HepG2 (cell line): ENCODE data around the gene ANAPC2. TPM values are rescaled to one million over a fixed set of nuclear protein-coding genes. Genes with fewer than 3 reads are reported as not detected.
A peak's percentile ranks its signal among the peaks of the same experiment; 100 is the strongest.

Experiments
- EED ChIP-seq: sonication (generic); formaldehyde crosslinking; IDR thresholded peaks from 2 replicates; pipeline ENCODE4 v1.5.0; 2020; ENCODE audit warnings: mild to moderate bottlenecking, missing genetic modification reagents
- IKZF4 ChIP-seq: sonication (generic); formaldehyde crosslinking; IDR thresholded peaks from 2 replicates; pipeline ENCODE4 v1.5.1; 2020; ENCODE audit warnings: borderline replicate concordance, mild to moderate bottlenecking, low read depth, missing genetic modification reagents; ENCODE audit errors: not compliant biosample characterization
- IRF9 ChIP-seq: sonication (generic); formaldehyde crosslinking; IDR thresholded peaks from 2 replicates; pipeline ENCODE4 v1.8.0; 2022; ENCODE audit warnings: missing genetic modification reagents, mild to moderate bottlenecking, borderline replicate concordance
- KLF12 ChIP-seq: sonication (generic); formaldehyde crosslinking; IDR thresholded peaks from 2 replicates; pipeline ENCODE4 v1.4.0; 2020; ENCODE audit warnings: missing genetic modification reagents, borderline replicate concordance
- PRDM15 ChIP-seq: sonication (generic); formaldehyde crosslinking; IDR thresholded peaks from 2 replicates; pipeline ENCODE4 v1.4.0; 2020; ENCODE audit warnings: missing genetic modification reagents
- RAD21 ChIP-seq: fragments of 450-650 bp; formaldehyde crosslinking; IDR thresholded peaks from 2 replicates; pipeline ENCODE4 v1.5.0; 2020; ENCODE audit warnings: mild to moderate bottlenecking
- RFXAP ChIP-seq: sonication (generic); formaldehyde crosslinking; IDR thresholded peaks from 2 replicates; pipeline ENCODE4 v1.4.0; 2020; ENCODE audit warnings: missing genetic modification reagents, borderline replicate concordance
- RXRB ChIP-seq: IDR thresholded peaks from 2 replicates; pipeline ENCODE4 v1.6.1; 2016; ENCODE audit warnings: borderline replicate concordance, missing genetic modification reagents, missing compliant biosample characterization
- SAP130 ChIP-seq: IDR thresholded peaks from 2 replicates; pipeline ENCODE4 v1.6.1; 2016; ENCODE audit warnings: low read depth
- SRY ChIP-seq: sonication (generic); formaldehyde crosslinking; IDR thresholded peaks from 2 replicates; pipeline ENCODE4 v1.8.0; 2022; ENCODE audit warnings: mild to moderate bottlenecking, missing genetic modification reagents
- ZNF232 ChIP-seq: sonication (generic); formaldehyde crosslinking; IDR thresholded peaks from 2 replicates; pipeline ENCODE4 v1.4.0; 2020; ENCODE audit warnings: missing genetic modification reagents, borderline replicate concordance
- ZNF296 ChIP-seq: sonication (generic); formaldehyde crosslinking; conservative IDR thresholded peaks from 2 replicates; pipeline ENCODE4 v1.5.0; 2020; ENCODE audit warnings: mild to moderate bottlenecking, missing genetic modification reagents
- ZNF451 ChIP-seq: sonication (generic); formaldehyde crosslinking; IDR thresholded peaks from 2 replicates; pipeline ENCODE4 v1.5.0; 2020; ENCODE audit warnings: mild to moderate bottlenecking, missing genetic modification reagents
- ZNF768 ChIP-seq: sonication (generic); formaldehyde crosslinking; IDR thresholded peaks from 2 replicates; pipeline ENCODE4 v1.4.0; 2020; ENCODE audit warnings: missing genetic modification reagents
- ZSCAN29 ChIP-seq: sonication (generic); formaldehyde crosslinking; conservative IDR thresholded peaks from 2 replicates; pipeline ENCODE4 v1.4.0; 2020; ENCODE audit warnings: mild to moderate bottlenecking, missing genetic modification reagents
- polyA plus RNA-seq, 8 experiments: library from polyadenylated mRNA; depleted of rRNA in 3 of 8; stranded (reverse) in 7 of 8; unstranded in 1 of 8; fragments of >200 nt; fragmentation: Illumina TruSeq in 4 of 8; extraction: Trizol in 4 of 8; gene quantifications; 2 replicates each; pipeline versions ENCODE4 v1.2.1 to v1.2.3, GENCODE V29; 2011 to 2016; ENCODE audit warnings: low read depth in 4 of 8, missing spikeins in 1 of 8, mixed read lengths in 1 of 8; ENCODE audit not compliant: insufficient read depth in 1 of 8
- total RNA-seq, 5 experiments: library from RNA; depleted of rRNA; stranded (reverse); fragments of >200 nt; fragmentation: Illumina TruSeq; extraction: Trizol; gene quantifications; 2 replicates each; pipeline ENCODE4 v1.2.3, GENCODE V29; 2016; ENCODE audit warnings: low read depth in 1 of 5
- TF ChIP-seq, protein P1 (sequence below): IDR thresholded peaks from 2 replicates; pipeline ENCODE4 v1.6.1; 2012; ENCODE audit warnings: inconsistent platforms
- TF ChIP-seq, protein P2 (sequence below): sonication (generic); formaldehyde crosslinking; IDR thresholded peaks from 2 replicates; pipeline ENCODE4 v1.8.1; 2023; ENCODE audit warnings: missing genetic modification reagents, inconsistent platforms, borderline replicate concordance
- TF ChIP-seq, protein P3 (sequence below): IDR thresholded peaks from 2 replicates; pipeline ENCODE4 v1.6.1; 2018; ENCODE audit warnings: missing genetic modification reagents

ANAPC2 gene
- total and polyA plus RNA-seq, 2 of the 13 experiments (the other 11 are each of a cell fraction or from before 2014, with no cell fraction given) = 12.3 to 15.4 TPM

DNA sequence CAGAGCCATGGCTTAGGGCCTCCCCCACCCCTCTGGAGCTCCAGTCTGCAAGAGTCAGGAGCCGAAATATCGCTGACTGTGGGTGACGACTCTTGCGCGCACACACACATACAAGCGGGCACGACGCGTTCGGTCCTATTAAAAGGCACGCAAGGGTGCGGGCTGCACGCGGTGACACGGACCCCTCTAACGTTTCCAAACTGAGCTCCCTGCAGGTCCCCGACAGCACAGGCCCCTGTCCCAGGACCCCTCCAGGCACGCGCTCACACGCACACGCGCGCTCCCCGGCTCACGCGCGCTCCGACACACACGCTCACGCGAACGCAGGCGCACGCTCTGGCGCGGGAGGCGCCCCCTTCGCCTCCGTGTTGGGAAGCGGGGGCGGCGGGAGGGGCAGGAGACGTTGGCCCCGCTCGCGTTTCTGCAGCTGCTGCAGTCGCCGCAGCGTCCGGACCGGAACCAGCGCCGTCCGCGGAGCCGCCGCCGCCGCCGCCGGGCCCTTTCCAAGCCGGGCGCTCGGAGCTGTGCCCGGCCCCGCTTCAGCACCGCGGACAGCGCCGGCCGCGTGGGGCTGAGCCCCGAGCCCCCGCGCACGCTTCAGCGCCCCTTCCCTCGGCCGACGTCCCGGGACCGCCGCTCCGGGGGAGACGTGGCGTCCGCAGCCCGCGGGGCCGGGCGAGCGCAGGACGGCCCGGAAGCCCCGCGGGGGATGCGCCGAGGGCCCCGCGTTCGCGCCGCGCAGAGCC lies 49.5 kb downstream of the ANAPC2 start, which contains the start of gene GRIN1 (continued):
- TF ChIP-seq, protein P1, sequence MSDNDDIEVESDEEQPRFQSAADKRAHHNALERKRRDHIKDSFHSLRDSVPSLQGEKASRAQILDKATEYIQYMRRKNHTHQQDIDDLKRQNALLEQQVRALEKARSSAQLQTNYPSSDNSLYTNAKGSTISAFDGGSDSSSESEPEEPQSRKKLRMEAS = peak; percentile 62
- peak; percentile 52 for TF ChIP-seq SAP130
- TF ChIP-seq ZNF451 (CRISPR knock-in tag) = 0 out of 2 replicates have a peak, but pooled peaks have one; percentile 55
- no peak for TF ChIP-seq EED
- 0 out of 2 replicates have a peak, but pooled peaks have one; percentile 40 for TF ChIP-seq RFXAP (CRISPR knock-in tag)
- TF ChIP-seq ZNF768 (CRISPR knock-in tag) = peak; percentile 36; the same call in 1 of the 2 replicates
- 0 out of 2 replicates have a peak, but pooled peaks have one; percentile 25 for TF ChIP-seq PRDM15
- TF ChIP-seq, protein P2, sequence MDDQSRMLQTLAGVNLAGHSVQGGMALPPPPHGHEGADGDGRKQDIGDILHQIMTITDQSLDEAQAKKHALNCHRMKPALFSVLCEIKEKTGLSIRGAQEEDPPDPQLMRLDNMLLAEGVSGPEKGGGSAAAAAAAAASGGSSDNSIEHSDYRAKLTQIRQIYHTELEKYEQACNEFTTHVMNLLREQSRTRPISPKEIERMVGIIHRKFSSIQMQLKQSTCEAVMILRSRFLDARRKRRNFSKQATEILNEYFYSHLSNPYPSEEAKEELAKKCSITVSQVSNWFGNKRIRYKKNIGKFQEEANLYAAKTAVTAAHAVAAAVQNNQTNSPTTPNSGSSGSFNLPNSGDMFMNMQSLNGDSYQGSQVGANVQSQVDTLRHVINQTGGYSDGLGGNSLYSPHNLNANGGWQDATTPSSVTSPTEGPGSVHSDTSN = 0 out of 2 replicates have a peak, but pooled peaks have one; percentile 68
- TF ChIP-seq RAD21 (CRISPR knock-in tag) = no peak
- TF ChIP-seq, protein P3, sequence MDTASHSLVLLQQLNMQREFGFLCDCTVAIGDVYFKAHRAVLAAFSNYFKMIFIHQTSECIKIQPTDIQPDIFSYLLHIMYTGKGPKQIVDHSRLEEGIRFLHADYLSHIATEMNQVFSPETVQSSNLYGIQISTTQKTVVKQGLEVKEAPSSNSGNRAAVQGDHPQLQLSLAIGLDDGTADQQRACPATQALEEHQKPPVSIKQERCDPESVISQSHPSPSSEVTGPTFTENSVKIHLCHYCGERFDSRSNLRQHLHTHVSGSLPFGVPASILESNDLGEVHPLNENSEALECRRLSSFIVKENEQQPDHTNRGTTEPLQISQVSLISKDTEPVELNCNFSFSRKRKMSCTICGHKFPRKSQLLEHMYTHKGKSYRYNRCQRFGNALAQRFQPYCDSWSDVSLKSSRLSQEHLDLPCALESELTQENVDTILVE (CRISPR knock-in tag) = no peak
- TF ChIP-seq IKZF4 (CRISPR knock-in tag) = no peak
- peak; percentile 49; the same call in 1 of the 2 replicates for TF ChIP-seq IRF9 (CRISPR knock-in tag)
- 0 out of 2 replicates have a peak, but pooled peaks have one; percentile 42 for TF ChIP-seq KLF12 (CRISPR knock-in tag)
- no peak for TF ChIP-seq ZSCAN29 (CRISPR knock-in tag)
- 0 out of 2 replicates have a peak, but pooled peaks have one; percentile 37 for TF ChIP-seq ZNF232
- peak; percentile 74; the same call in 1 of the 2 replicates for TF ChIP-seq SRY (CRISPR knock-in tag)
- TF ChIP-seq RXRB (CRISPR knock-in tag) = no peak
- TF ChIP-seq ZNF296 (CRISPR knock-in tag) = no peak
